NCI-H1092 treated with DMSO at 0.1 percent for 48 hours (cell line): ENCODE data around the gene CIB4.

Experiments used
- DNase-seq: peaks from one replicate; lab custom pipeline; 2025; lab: John Stamatoyannopoulos, UW

Gene CIB4

DNA sequence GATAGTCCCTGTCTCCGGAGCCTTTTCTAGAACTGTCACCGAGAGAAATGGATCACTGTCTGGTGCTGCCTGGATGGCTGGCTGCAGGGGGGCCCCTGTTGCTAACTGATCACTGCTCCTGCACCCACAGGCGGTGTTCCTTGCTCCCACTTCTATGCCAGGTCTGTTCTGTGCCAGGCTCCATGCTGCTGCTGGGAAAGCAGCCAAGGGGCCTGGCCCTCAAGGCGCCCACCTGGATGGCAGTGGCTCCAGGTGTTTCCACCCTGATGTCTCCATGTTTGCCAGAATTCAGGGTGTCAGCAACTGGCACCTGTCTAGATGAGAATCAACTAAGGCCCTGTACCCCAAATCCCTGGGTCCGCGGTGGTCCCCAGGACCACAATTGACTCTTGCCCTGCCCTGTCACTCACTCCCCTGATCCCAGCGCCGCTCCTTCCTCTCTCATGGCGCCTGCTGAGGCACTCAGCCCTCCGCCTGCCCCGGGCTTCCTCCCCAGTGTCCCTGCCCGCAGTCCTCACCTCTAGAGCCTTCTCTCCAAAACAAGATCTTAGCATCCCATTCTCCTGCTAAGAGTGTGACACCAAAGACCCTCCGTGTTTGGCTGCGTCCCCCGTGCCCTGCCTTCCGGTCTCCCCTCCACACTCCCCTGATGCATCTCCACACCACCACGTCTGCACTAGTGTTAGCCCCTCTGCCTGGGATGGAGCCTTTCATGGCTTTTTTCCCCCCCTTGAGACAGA lies 90.7 kb downstream of the CIB4 start:
- DNase-seq, result peak; percentile 91

DNA sequence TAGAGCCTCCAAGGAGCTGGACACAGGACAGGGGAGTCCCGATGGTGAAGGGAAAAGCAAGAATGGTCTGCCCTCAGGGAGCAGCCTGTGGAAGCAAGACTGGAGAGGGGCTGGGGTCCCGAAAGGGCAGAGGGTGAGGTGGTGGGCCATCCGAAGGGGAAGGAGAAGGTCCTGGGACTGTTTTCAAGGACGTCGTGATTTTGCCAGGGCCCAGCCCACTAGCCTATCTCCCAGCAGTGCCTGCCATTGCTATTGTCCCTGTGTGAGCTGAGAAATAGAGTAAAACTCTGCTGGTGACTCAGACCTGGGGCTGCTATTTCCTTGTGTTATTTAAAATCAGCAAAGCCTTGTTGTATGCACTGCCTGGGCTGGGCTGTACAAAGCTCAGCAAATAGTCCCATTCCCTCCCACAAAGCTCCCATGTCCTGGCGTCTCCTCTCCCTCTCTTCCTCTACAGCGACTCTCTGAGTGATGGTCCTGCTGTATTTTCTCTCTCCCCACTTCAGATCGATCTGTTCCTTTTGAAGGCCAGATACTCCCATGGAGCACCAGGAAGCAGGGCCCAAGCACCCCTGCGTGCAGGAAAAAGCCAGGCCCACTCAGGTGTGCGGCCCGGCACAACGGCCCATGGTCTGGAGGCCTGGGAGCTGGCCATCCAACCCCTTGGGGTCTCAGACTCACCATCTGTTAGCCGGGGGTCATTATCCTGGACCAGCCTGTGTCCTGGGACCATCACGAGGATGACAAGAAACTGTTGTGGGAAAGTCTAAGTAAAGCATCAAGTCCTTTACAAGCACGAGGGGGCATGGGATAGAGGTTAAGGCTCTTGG lies 98.3 kb downstream of the CIB4 start:
- no peak for DNase-seq

DNA sequence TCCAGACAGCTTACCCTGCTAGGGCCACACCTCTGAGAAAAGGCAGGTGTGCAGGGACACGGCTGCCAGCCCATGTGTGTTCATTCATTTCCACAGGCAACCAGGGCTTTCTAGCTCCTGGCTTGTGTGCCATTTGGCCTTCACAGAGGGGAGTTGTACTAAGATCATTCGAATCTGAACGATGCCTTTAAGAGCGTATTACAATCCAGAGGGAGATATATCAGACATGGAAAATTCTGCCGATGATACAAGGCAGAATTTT lies 99.0 kb downstream of the CIB4 start:
- DNase-seq, result peak; percentile 91

DNA sequence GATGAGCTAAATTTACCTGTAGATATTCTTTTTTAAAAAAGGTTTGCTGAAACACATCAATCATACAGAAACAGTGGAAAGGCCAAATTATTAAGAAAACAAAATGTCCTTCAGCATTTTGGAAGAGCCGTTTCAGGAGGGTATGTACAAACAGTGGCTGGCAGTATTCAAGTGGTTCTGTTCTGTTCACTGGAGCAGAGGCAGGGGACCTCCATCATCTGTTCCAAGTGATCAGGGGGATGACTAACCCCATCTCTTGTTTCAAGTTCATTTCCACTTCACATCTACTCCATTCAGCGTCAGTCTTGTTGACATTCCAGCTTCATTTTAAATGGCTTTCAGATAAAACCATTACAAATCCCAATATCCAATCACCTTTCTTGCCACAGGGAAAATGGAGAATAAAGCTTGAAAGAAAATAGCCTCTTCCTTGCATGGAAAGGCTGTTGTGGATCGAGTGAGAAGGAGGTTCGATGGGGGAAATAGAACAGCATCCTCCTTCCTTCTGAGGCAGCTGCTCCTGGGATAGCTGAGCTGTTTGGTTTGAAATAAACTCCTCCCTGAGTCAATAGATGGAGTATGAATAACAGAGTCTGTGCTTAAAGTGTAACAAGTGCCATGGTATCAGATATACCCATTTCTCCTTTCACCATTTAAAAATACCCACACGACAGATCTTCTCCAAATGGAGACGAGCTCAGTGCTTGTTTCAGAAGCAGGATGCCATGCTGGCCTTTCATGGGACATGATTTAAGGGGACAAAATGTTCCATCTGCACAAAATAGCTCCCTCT lies 99.6 kb downstream of the CIB4 start:
- DNase-seq, result peak; percentile 91

DNA sequence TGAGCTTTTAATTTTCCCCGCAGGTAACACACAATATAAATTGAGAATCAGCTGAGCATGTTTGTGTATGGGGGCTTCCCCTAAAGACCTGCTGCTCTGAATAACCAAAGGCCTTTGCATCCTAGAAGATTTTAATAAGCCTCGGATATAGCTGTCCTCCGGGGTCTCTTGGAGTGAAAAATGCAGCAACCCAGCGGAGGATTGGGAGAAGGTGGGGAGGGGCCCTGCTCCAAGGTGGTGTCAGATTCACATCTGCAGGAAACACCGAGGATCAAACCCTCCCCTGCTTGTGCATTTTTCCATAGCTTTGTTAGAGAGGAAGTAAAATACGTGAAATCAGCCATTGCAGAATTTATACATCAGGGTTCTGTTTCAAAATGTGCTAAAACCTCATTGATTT lies 100.2 kb downstream of the CIB4 start:
- DNase-seq, result peak; percentile 49

DNA sequence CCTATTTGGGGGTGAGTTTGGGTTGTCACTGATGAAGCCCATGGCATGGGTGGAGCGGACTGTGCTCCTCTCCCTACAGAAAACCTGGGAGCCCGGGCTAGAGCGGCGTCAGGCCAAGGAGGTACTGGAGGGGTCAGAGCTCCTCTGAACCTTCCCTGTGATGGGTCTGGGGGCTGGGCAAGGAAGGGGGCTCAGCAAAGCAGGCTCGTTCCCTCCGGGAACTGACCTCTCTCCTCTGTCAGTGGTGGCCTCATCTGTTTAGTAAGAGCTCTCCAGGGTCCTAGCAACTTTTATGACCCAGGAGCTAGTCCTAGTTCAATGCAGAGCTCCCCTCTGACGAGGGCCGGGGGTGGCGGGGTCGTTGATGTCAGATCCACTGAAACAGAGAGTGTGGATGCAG lies 100.9 kb downstream of the CIB4 start:
- DNase-seq, result no peak

DNA sequence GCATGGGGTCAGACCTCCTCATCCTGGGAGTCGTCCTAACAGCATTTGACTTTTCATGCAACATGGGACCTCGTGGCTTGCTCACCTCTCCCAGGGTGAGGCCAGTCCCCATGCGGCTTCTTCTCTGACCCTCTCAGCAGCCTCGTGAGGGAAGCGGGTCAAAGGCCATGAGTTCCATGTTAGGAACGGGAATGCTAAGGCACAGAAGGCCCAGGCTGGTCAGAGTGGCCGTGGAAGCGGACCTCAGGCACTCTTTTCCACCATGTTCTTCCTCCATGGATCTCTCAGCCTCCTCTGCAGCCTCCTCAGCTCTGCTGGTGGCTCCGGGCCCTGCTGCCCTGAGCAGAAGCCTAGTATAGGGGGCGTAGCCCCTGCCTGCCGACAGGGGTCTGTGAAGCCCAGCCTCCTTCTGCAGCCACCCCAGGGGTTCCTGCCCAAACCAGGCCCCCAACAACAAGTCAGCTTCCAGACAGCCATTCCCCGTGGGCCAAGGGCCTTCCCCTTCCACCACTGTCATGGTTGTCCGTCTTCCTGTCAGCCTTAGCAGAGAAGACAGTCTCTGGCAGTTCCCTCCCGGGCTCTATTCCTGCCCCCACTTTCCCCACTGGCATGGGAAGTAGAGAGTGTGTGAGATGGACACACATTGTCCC lies 103.2 kb downstream of the CIB4 start:
- no peak for DNase-seq

DNA sequence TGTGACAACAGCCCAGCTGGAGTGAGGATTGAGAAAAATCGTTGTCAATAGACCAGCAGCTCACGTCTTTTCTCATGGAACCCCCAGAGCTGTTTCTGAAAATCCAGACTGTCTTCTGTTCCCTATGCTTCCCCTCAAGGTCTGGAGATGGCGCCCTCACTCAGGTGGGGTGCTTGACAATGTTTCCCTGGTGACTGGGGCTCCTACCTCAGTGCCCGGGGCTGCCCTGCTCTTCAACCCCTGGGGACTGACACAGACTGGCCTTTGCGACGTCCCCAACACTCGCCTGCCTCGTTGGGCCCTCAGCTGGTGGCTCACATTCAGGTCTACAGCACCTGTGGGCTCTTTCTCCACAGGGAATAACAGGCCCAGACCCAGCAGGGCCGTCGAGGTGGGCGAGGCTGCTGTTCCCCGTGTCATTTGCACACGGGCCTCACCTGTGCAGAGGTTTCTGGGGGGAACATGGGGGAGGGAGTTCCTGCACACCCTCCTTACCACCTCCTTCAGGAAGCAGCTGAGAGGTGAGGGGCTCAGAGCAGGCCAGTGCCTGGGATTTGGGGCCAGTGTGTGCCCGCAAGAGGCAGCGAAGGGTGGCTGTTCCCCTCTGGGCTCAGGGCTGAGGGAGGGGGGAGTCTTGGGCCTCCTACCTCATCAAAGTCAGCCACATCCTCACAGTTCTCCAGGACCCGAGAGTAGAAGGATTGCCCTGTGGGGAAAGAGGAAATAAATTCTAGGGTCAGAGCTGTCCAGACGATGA lies 103.9 kb downstream of the CIB4 start:
- no peak for DNase-seq

DNA sequence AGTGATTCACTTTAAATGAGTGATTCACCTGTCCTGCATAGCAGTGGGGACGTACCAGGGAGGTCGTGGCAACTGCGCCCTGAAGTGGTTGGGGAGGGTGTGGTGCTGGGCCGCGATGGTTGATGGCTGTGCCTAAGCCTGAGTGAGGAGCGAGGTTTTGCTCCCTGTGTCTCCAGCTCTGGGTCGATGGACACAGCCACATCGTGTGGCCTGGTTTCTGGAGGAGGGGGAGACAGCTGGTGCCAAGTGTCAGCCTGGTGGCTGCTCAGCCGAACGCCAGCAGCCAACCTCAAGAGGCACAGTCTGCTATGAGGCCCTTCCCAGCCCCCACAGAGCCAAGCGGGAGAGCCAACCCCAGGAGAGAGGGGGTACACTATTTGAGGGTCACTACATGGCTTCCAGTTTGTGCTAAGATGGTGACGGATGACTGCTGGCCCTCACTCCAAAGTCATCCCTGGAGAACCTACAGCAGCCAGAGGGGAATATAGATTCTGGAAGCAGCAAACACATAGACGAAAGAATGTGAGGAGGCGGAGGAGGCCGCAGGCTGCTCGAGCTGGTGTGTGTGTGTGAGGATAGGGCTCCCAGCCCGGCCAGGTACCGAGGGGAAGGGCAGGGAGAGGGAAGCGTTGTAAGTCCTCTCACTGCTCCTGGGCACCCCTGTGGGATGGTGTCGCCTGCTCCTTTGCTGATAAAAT lies 104.6 kb downstream of the CIB4 start:
- no peak for DNase-seq

DNA sequence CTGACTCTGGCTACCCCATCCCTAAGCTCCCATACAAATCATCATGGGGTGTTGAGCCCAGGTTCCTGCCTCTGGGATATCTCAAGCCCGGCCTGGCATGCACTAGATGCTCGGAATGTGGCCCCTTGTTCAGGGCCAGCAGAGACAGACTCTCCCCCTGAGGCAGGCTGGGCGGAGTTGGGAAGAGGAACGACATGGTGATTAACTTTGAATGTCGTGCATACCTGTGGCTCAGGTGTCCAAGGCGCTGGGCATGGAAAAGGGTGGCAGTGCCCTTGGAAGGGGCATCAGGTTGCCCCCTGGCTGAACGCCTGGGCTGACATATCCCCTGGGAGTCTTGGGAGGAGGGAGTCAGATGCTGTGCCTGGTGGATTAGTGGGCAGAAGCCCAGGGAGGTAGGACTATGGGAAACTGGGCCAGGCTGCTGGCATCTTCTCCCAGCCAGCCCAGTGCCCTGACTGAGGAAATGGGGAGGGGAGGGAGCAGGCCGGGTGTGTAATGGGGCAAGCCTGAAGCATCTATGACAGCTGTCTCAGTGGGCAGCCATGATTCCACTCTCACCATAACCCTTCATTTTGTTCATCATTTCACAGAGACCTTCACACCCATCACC lies 105.4 kb downstream of the CIB4 start:
- no peak for DNase-seq

DNA sequence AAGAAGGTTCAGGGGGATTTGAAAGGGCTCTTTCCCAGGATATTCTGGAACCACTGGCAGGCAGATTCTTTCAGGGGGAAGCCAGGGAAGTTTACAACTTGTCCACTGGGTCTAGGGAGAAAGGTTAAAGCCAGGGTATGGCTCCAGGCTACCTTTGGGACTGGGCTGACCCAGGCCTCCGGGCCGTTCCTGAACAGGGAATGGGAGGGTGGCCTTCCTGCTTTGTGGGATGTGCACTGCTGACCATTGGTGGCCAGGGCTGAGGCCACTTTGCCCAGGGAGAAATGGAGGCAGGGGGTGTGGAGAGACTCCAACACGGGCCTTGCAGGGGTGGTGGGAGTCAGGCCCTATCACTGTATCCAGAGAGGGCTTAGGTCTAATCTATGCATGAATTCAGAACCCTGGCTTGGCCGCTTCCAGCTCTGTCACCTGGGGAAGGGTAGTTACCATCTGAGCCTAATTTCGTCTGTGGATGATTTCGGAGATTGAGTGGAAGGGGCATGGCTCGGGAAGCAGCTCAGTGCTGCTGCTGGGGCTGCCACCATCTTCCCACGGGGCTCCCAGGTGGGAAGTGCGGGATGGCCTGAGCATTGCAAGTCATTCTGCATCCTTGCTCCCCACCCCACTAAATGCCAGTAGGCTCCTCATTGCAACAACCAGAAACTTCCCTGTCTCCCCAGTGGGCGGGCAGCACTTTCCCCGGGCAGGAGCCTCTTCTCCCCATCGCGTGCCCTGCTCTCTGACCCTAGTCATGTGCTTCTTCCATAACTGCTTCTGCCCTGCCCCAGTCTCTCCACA lies 106.1 kb downstream of the CIB4 start:
- no peak for DNase-seq

DNA sequence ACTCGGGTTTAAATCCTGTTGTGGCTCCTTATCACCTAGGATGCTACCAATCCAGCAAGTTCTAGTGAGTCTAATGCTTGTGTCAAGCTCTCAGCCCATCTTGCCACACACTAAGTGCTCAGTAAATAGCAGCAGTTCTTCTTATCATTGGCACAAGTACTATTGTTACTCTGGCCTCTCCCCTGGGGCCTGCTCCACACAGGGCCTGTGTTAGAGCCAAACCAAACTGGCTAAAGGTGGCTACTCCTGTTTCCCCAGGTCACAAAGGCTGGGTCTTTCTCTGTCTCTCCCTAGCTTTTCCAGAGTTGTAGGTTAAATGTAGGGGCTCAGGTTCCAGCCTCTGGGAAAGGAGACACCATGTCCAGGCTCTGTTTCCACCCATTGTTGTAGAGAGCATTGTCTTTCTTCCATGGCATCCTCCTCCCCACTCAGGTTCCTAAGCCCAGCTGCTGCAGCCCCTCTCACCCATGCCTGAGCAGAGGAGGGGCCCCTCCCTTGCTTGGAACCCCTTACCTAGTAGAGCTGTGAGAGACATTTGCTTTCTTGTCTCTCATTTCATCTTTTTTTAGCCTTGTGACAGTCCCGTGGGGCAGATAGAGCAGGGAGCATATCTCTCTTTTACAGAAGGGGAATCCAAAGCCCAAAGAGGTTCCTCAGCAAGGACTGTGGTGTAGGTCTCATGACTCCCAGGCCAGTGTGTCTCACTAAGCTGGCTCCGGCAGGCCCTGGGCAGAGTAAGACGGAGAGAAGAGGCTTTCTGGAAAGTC lies 106.9 kb downstream of the CIB4 start:
- peak; percentile 10 for DNase-seq

DNA sequence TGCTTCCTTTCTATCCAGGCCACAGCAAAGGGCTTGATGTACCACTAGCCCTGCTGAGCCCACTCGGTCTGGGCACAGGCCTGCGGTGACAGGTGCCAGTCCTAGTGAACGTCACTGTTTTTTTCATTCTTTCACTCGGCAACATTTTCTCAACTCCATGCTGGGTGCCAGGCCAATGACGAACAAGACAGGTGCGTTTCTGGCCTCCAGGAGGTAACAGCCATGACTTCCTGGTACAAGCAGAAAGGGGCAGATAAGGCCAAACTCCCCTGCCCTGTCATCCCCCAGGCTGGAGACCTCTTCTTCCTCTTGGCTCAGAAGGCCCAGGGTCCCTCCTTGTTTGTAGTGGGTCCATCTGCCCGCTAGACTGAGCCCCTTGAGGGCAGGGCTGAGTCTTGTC lies 107.5 kb downstream of the CIB4 start:
- DNase-seq, result no peak

DNA sequence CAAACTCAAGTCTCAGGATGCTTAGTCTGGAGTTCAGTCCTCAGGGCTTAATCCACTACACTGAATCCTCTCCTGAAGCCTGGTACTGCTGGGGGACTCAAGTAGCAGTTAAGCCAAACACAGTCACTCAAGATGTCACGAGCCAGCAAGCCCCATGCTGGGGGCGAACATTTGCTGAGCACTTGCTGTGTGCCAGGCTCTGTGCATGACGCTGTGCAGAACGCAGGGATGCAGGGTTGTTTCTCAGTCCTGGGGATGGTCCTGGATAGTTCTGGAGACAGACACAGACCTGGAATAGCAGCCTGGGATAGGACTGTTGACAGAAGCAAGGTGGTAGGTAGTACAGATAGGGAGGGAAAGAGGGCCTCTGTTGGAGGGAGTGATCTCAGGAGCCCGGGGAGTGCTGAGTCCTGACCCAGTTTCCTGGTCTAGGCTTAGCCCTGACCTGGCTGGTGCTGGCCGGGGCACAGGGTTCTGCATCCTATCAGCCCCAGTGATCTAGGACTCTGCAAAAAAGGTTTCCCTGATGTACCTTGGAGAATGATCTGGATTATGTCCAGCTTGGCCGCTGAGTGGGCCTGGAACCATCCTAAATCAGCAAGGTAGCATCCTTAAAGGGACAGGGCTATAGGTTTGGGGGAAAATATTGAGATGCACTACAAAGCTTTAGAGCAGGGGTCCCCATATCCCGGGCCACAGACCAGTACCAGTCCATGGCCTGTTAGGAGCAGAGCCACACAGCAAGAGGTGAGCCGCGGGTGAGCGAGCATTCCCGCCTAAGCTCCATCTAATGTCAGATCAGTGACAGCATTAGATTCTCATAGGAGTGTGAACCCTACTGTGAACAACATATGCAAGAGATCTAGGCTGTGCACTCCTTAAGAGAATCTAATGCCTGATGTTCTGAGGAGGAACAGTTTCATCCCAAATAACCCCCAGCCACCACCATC lies 108.6 kb downstream of the CIB4 start:
- no peak for DNase-seq
